CD4-positive, CD25-positive, alpha-beta regulatory T cell (primary cell): ENCODE results near the gene MUC6. TPM values are rescaled to one million over a fixed set of nuclear protein-coding genes. Genes with fewer than 3 reads are reported as not detected.
A peak's percentile ranks its signal among the peaks of the same experiment; 100 is the strongest.

Source experiments
- ATAC-seq, 2 donors: fragments of 150-1000 bp; cut with Tn5 transposase; one replicate each; pipeline ENCODE4 v1.10.0; 2021; ENCODE audit warnings: low read depth in 2 of 2, moderate number of reproducible peaks in 2 of 2, moderate library complexity in 1 of 2
- DNase-seq, 3 donors: peaks; one replicate each; pipeline versions ENCODE4 v3.0.0 to v3.0.0-alpha.2; 2012 to 2022; ENCODE audit warnings: mixed read lengths in 1 of 3
- H3K27ac ChIP-seq: one replicate; pipeline ENCODE4 v1.7.0; 2013; ENCODE audit warnings: mild to moderate bottlenecking, low read length; ENCODE audit not compliant: insufficient read depth, poor library complexity, severe bottlenecking
- H3K27me3 ChIP-seq: one replicate; pipeline ENCODE4 v1.7.0; 2013; ENCODE audit warnings: low read length; ENCODE audit not compliant: control insufficient read depth, insufficient read depth
- H3K36me3 ChIP-seq: one replicate; pipeline ENCODE4 v1.7.0; 2013; ENCODE audit warnings: mild to moderate bottlenecking, low read length, moderate library complexity; ENCODE audit not compliant: control insufficient read depth, insufficient read depth
- H3K4me1 ChIP-seq: 2 replicates; pipeline ENCODE4 v1.7.0; 2013; ENCODE audit warnings: mild to moderate bottlenecking, low read length; ENCODE audit not compliant: insufficient read depth, control insufficient read depth, poor library complexity, severe bottlenecking
- H3K4me3 ChIP-seq: one replicate; pipeline ENCODE4 v1.7.0; 2013; ENCODE audit warnings: low read depth, mild to moderate bottlenecking, low read length, moderate library complexity
- H3K9me3 ChIP-seq, 2 experiments: 1 replicate in 1 of 2; 2 replicates in 1 of 2; pipeline ENCODE4 v1.7.0; 2013; ENCODE audit warnings: low read length in 2 of 2, mild to moderate bottlenecking in 1 of 2, moderate library complexity in 1 of 2; ENCODE audit not compliant: control insufficient read depth in 2 of 2
- H3K27ac Mint-ChIP-seq, 3 donors: one replicate each; pipeline ENCODE4 v1.8.0; 2020 to 2022; ENCODE audit warnings: mild to moderate bottlenecking in 3 of 3, mixed read lengths in 3 of 3, moderate library complexity in 2 of 3
- H3K27me3 Mint-ChIP-seq: one replicate; pipeline ENCODE4 v1.8.0; 2022; ENCODE audit warnings: mild to moderate bottlenecking, mixed read lengths
- H3K36me3 Mint-ChIP-seq: one replicate; pipeline ENCODE4 v1.8.0; 2020; ENCODE audit warnings: mixed read lengths
- H3K4me1 Mint-ChIP-seq, 4 donors: one replicate each; pipeline ENCODE4 v1.8.0; 2020 to 2022; ENCODE audit warnings: mixed read lengths in 4 of 4, mild to moderate bottlenecking in 1 of 4
- H3K4me3 Mint-ChIP-seq, 4 donors: one replicate each; pipeline ENCODE4 v1.8.0; 2020 to 2022; ENCODE audit warnings: mild to moderate bottlenecking in 4 of 4, mixed read lengths in 4 of 4, moderate library complexity in 3 of 4
- H3K9me3 Mint-ChIP-seq, 7 donors: one replicate each; pipeline ENCODE4 v1.8.0; 2020 to 2022; ENCODE audit warnings: mixed read lengths in 7 of 7, mild to moderate bottlenecking in 3 of 7, moderate library complexity in 2 of 7
- polyA plus RNA-seq, 4 donors: library from polyadenylated mRNA; unstranded; fragments of 300-500 nt; fragmentation: Illumina TruSeq; gene quantifications; one replicate each; pipeline ENCODE4 v1.2.3, GENCODE V29; 2021
- total RNA-seq: library from RNA; stranded (reverse); gene quantifications from one replicate; pipeline ENCODE4 v1.2.3, GENCODE V29; 2022

The MUC6 gene
- total and polyA plus RNA-seq, 5 donors from 2014 or later: 0.23 TPM; not detected in 4

DNA sequence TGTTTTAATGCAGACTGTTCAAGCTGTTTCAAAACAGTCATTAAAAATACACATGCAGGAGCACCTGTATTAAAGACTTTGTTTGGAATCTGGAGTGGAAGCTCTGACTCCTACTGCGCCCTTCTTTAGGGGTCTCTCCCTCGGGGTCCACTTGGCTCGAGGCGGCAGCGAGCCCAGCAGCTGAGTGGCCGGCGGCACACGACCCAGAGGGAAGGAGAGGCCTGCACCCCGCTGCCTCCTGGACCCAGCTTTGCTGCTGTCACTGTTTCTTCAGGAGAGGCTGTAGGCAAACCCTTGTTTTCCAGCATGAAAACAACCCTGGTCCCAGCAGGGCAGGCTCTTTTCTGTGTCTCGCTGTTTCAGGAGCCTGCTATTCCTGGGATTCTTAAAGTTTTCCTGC, 29.2 kb downstream of the MUC6 start:
- Mint-ChIP-seq H3K4me1 (peaks cover 0 to 3% (median 0%) of the 10 kb centered on the region in 4 donors), H3K9me3 (peaks cover 0 to 2% (median 0%) of the 10 kb centered on the region in 7 donors), H3K4me3 (no peak overlapping the region), H3K36me3 (peaks cover 30% of the 10 kb centered on the region), H3K27me3 (no peaks in the 10 kb centered on the region), H3K27ac (no peak overlapping the region)
- peaks cover 70% of the 10 kb centered on the region for H3K36me3 ChIP-seq
- DNase-seq (no peak), ATAC-seq (no peak)
- H3K9me3 ChIP-seq: no peaks in the 10 kb centered on the region
- H3K4me3 ChIP-seq: no peak overlapping the region
- no peak overlapping the region for H3K27ac ChIP-seq
- H3K27me3 ChIP-seq: no peaks in the 10 kb centered on the region
- H3K4me1 ChIP-seq: no peaks in the 10 kb centered on the region

DNA sequence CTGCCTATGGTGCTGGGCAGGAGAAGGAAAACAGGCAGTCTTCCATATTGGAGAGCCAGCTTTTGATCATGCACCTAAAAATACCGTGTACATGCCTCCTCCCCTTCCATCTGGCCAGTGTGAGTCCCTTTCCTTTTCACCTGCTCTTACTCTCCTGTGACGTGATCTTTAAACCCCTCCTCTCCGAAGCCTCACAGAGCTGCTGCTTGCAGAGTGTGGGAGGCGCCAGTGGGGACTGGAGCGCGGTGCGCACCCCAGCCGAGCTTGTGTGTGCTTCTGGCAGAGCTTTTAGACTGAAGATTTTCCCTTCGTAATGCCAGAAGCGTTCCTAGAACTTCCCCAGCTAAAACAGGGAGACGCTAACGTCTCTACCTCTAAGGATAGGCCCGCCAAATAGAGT, 29.8 kb downstream of the MUC6 start:
- Mint-ChIP-seq H3K9me3 (no peaks in the 10 kb centered on the region), H3K4me1 (peaks cover 0 to 3% (median 0%) of the 10 kb centered on the region in 4 donors), H3K36me3 (peaks cover 27% of the 10 kb centered on the region), H3K4me3 (no peak overlapping the region), H3K27me3 (no peaks in the 10 kb centered on the region), H3K27ac (peak overlapping the region in 1 of 3 donors; percentile 51)
- H3K27ac ChIP-seq: no peak overlapping the region
- H3K9me3 ChIP-seq: no peaks in the 10 kb centered on the region
- DNase-seq (no peak), ATAC-seq (no peak)
- no peaks in the 10 kb centered on the region for H3K27me3 ChIP-seq
- no peaks in the 10 kb centered on the region for H3K4me1 ChIP-seq
- peaks cover 73% of the 10 kb centered on the region for H3K36me3 ChIP-seq
- H3K4me3 ChIP-seq: no peak overlapping the region

DNA sequence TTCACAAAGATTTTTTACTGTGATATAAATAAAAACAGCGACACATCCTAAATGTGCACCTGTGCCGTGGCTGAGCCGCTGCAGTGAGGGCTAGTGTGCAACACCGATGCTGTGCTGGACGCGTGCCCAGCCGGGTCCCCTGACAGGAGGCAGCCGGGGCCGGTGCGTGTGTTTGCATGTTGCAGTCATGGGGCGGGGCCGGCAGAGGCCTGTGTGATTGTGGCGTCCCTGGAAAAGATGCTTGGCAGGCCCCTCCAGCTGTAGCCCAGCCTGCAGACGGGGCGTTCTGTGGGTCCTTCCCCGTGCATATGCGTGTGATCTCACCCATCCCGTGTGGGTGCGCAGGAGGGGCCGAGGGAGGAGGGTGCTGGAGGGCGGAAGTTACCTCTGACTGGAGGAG, 30.6 kb downstream of the MUC6 start:
- peak overlapping the region in 1 of 3 donors; percentile 14 for H3K27ac Mint-ChIP-seq
- H3K4me1 ChIP-seq: no peaks in the 10 kb centered on the region

DNA sequence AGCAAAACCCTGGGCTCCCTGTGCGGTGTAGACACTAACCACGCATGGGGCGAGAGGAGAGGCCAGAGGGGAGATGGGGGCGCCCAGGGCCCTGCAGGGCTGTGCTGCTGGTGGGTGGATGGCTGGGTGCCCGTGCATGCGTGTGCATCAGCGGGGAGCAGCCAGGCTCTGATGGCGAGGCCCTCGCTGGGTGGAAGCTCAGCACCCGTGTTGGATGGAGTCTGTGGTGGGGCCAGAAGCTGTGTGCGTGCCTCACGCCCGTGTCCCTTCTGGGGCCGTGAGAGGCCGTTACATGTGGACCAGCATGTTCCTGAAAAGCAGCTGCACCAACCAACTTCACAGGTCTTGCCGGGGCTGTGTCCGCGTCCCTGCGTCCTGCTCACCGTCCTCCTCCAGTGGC, 33.4 kb downstream of the MUC6 start:
- Histone ChIP-seq H3K4me3 (no peak overlapping the region), H3K4me1 (no peaks in the 10 kb centered on the region), H3K27ac (no peak overlapping the region), H3K27me3 (no peaks in the 10 kb centered on the region), H3K9me3 (no peaks in the 10 kb centered on the region), H3K36me3 (peaks cover 62% of the 10 kb centered on the region)
- Mint-ChIP-seq H3K27ac (no peak overlapping the region), H3K36me3 (peaks cover 26% of the 10 kb centered on the region), H3K27me3 (no peaks in the 10 kb centered on the region), H3K9me3 (no peaks in the 10 kb centered on the region), H3K4me3 (no peak overlapping the region), H3K4me1 (peaks cover 0 to 3% (median 1%) of the 10 kb centered on the region in 4 donors)
- no peak for ATAC-seq
- DNase-seq: no peak

More for the DNA sequence above, 30.6 kb downstream of the MUC6 start:
- Histone ChIP-seq H3K27me3 (no peaks in the 10 kb centered on the region), H3K27ac (no peak overlapping the region), H3K9me3 (no peaks in the 10 kb centered on the region), H3K36me3 (peaks cover 76% of the 10 kb centered on the region), H3K4me3 (no peak overlapping the region)
- peaks cover 0 to 3% (median 1%) of the 10 kb centered on the region in 4 donors for H3K4me1 Mint-ChIP-seq
- H3K4me3 Mint-ChIP-seq: no peak overlapping the region
- H3K36me3 Mint-ChIP-seq: peaks cover 35% of the 10 kb centered on the region
- H3K9me3 Mint-ChIP-seq: no peaks in the 10 kb centered on the region
- DNase-seq (no peak), ATAC-seq (no peak)
- H3K27me3 Mint-ChIP-seq: no peaks in the 10 kb centered on the region

DNA sequence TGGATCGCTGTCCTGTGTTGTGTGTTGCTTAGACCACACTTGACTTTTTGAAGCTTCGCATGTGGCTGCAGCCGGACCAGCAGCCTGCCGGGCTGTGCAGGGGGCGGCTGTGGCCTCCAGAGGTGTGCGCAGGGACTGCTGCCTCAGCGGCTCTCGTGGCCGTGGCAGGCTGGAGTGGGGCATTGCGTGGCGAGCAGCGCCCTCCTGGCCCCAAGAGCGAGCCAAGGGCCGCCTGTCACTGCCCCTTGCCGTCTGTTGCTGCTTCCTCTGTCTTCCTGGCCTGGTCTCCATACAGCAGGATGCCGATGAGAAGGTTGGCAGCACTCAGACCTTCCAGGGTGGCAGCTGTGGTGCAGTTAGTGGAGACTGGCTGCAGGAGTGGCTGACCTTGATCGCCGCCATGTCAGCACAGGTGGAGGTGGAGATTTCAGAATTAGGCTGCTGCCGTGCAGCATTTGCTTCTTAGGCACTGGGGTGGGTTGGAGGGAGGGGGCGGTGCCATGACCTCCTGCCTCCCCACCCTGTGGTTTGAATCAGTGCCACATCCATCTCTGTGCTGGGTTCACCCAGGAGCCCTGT, 34.0 kb downstream of the MUC6 start:
- DNase-seq (no peak), ATAC-seq (no peak)
- H3K9me3 Mint-ChIP-seq: no peaks in the 10 kb centered on the region
- Histone ChIP-seq H3K27me3 (no peaks in the 10 kb centered on the region), H3K9me3 (no peaks in the 10 kb centered on the region), H3K36me3 (peaks cover 64% of the 10 kb centered on the region), H3K4me3 (no peak overlapping the region), H3K27ac (no peak overlapping the region), H3K4me1 (no peaks in the 10 kb centered on the region)
- H3K36me3 Mint-ChIP-seq: peaks cover 26% of the 10 kb centered on the region
- peaks cover 0 to 3% (median 1%) of the 10 kb centered on the region in 4 donors for H3K4me1 Mint-ChIP-seq
- H3K27me3 Mint-ChIP-seq: no peaks in the 10 kb centered on the region
- H3K4me3 Mint-ChIP-seq: no peak overlapping the region
- no peak overlapping the region for H3K27ac Mint-ChIP-seq

DNA sequence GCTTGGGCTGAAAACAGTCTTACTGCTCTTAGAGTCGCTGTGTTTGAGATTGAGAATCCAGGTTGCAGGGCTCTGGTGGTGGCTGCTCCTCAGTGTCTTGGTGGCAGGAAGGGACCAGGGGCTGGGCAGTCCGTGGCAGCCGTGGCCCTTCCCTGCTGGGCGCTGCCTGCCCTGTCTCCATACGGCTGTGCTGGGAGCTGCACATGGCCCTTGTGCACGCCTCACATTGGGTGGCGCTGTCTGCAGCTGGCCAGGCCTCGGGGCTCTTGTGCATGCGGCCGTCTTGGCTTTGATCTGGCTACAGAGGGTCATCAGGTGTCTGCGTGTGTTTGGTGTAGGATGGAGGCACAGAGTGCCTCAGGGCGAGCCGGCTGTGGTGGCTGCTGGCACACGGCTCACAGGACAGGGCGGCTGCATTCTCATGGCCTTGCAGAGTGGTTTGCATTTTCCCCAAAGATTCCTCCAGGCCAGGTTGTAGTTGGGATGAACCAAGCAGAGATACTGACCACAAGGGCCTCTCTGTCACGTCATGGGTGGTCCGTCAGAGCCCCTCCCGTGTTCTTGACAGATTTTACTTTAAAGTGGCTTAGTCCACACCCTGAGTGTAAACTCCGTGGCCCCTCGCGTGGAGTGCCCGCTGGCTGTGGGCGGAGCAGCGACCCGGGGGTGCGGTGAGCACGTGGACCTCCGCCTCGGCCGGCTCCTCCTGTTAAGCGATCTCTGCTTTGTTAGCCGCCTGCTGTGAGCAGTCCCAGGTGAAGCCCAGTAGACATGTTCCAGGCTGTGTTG, 34.7 kb downstream of the MUC6 start:
- Mint-ChIP-seq H3K27ac (no peak overlapping the region), H3K4me3 (no peak overlapping the region), H3K4me1 (peaks cover 0 to 4% (median 1%) of the 10 kb centered on the region in 4 donors), H3K27me3 (no peaks in the 10 kb centered on the region), H3K9me3 (no peaks in the 10 kb centered on the region), H3K36me3 (peaks cover 26% of the 10 kb centered on the region)
- Histone ChIP-seq H3K27me3 (no peaks in the 10 kb centered on the region), H3K4me1 (no peaks in the 10 kb centered on the region), H3K36me3 (peaks cover 57% of the 10 kb centered on the region), H3K27ac (no peak overlapping the region), H3K9me3 (no peaks in the 10 kb centered on the region), H3K4me3 (no peak overlapping the region)
- ATAC-seq (no peak), DNase-seq (no peak)

DNA sequence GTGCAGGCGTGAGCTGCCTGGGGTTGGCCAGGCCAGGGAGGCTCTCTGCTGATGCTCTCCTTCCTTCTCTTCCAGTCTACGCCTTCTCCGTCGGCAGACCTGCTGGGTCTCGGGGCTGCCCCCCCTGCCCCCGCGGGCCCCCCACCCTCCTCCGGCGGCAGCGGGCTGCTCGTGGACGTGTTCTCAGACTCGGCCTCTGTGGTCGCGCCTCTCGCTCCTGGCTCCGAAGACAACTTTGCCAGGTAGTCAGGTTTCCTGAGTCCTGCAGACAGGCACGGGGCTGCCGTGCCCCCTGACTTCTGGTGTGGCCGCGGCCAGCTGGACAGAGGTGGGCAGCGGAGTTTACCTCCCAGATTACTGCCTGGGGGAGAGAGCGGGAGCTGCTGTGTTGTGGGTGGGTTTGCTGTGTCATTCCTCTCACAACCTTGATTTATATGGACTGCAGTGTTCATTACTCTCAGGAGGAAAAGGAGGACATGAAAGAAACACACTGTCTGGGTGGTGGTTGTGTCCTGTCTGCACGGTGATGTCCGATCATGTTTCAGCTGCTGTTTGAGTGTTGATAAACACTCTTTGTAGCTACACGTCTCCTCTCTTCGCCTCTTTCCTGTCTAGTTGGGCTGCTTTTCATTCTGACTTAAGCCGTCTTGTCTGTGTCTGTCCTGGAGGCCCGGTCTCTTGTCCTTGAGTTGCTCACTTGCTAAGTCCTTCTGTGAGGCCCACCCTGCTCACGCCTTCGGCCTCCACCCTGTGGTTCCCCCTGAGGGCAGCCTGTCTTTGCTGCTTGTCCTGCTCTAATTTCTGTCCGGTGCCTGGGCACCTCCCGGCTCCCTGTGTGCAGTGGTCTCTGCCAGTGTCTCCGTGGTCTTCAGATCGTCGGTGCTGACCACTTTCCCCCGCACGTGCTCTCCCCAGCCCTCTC, 35.9 kb downstream of the MUC6 start:
- Mint-ChIP-seq H3K36me3 (peaks cover 29% of the 10 kb centered on the region), H3K9me3 (peaks cover 0 to 2% (median 0%) of the 10 kb centered on the region in 7 donors), H3K27me3 (no peaks in the 10 kb centered on the region), H3K4me3 (no peak overlapping the region), H3K4me1 (peaks cover 0 to 12% (median 2%) of the 10 kb centered on the region in 4 donors), H3K27ac (peak overlapping the region in 1 of 3 donors; percentile 75)
- H3K27ac ChIP-seq: no peak overlapping the region
- no peaks in the 10 kb centered on the region for H3K27me3 ChIP-seq
- DNase-seq: no peak
- ATAC-seq: no peak
- no peak overlapping the region for H3K4me3 ChIP-seq
- no peaks in the 10 kb centered on the region for H3K9me3 ChIP-seq
- H3K36me3 ChIP-seq: peaks cover 59% of the 10 kb centered on the region
- H3K4me1 ChIP-seq: no peaks in the 10 kb centered on the region
